Skin of body (tissue), 3 donors: ENCODE measurements around the gene ZNF689. TPM values are rescaled to one million over a fixed set of nuclear protein-coding genes. Genes with fewer than 3 reads are reported as not detected.

ENCODE experiments used
- DNase-seq: peaks from one replicate; lab custom pipeline; 2025; lab: John Stamatoyannopoulos, UW
- small RNA-seq: library from RNA; depleted of rRNA; stranded (forward); fragments of <200 nt; gene quantifications from one replicate; pipeline ENCODE3, GENCODE V24; 2014; ENCODE audit warnings: low replicate concordance
- total RNA-seq: library from RNA; depleted of rRNA; stranded (reverse); fragments of >200 nt; gene quantifications from one replicate; pipeline ENCODE4 v1.2.3, GENCODE V29; 2014

ZNF689 gene
- total RNA-seq, 1 donor from 2014 or later: 3.3 TPM

DNA sequence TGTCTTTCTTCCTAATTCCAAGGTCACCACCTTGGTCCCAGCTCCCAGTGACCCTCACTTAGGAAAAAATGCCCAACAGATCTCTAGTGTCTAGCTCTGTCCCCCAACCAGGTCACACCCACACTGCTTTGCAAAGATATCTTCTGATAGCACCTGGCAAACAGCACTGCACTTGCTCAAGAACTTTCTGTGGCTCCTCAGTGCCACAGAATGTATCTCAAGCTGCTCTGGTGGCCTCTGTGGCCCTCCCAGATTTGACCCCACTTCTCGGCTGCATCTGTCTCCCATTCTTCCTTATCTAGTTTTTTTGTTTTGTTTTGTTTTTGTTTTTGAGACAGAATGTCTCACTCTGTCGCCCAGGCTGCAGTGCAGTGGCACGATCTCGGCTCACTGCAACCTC, 43.7 kb downstream of the ZNF689 start:
- no peak for DNase-seq

DNA sequence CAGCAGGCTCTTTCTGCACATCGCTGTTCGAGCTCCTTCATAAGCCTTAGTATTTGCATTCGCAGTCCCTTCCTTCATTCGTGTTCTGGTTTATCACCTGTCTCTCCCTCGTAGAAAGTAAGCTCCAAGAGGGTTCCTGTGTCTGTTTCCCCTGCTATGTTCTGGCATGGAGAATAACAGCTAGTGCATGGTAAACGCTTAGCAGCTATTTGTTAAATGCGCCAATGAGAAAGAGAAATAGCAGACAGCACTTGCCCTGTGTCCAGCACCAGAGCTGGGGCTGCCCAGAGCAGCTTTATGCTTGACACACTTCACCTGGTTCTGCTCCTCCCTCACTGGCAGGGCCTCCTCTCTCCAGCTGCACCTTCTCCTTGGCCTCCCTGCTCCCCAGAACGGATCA, 44.2 kb downstream of the ZNF689 start:
- DNase-seq: no peak

GRCh38 chr16:30565526-30565925, 44.7 kb downstream of the ZNF689 start:
- DNase-seq: no peak

- no peak for DNase-seq
These were observed 48.2 kb downstream of the ZNF689 start for GRCh38 chr16:30562021-30562420.

- DNase-seq: no peak
These were observed 48.9 kb downstream of the ZNF689 start for GRCh38 chr16:30561089-30561816.

DNA sequence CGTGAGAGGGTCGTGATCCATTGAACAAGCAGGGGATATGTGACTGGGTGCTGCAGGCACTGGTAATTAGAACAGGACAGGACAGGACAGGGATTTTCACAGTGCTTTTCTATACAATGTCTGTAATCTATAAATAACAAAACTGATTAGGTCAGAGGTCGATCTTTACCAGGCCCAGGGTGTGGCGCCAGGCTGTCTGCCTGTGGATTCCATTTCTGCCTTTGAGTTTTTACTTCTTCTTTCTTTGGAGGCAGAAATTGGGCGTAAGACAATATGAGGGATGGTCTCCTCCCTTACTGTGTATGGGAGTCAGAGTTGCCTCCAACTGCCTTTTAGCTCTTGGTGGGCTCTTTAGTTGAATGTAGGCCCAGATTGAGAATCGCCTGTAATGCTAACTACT, 50.5 kb downstream of the ZNF689 start:
- no peak for DNase-seq

GRCh38 chr16:30558789-30559377, 51.3 kb downstream of the ZNF689 start:
- DNase-seq: no peak

- DNase-seq: peak; percentile 96
These were observed 52.0 kb downstream of the ZNF689 start, which contains the start of gene ZNF764 for GRCh38 chr16:30557957-30558788. Gene ZNF764, minus strand, starts transcription at chr16:30558374. Its CDS starts 192 bp downstream, at chr16:30558182.

- no peak for DNase-seq
These were observed 52.6 kb downstream of the ZNF689 start for GRCh38 chr16:30557707-30557956.

DNA sequence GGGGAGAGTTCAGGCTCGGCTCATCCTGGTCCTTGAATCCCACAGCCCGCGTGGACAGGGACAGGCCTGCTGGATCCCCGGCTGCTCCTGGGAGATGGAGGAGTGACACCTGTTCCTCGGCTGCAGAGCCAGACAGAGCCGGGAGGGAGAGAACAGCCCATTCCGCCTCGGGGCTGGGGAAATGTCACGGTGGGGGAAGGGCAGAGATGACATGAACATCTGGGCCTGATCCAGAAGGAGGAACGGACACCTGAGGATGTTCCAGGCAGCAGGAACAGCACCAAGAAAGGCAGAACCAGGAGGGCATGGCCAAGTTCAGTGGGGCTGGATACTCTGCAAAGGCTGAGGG, 54.1 kb downstream of the ZNF689 start:
- DNase-seq: no peak

GRCh38 chr16:30555315-30556124, 54.7 kb downstream of the ZNF689 start:
- no peak for DNase-seq

- no peak for DNase-seq
These were observed 55.5 kb downstream of the ZNF689 start for GRCh38 chr16:30554557-30555314.

- DNase-seq: no peak
These were observed 56.7 kb downstream of the ZNF689 start for GRCh38 chr16:30553393-30553899.

DNA sequence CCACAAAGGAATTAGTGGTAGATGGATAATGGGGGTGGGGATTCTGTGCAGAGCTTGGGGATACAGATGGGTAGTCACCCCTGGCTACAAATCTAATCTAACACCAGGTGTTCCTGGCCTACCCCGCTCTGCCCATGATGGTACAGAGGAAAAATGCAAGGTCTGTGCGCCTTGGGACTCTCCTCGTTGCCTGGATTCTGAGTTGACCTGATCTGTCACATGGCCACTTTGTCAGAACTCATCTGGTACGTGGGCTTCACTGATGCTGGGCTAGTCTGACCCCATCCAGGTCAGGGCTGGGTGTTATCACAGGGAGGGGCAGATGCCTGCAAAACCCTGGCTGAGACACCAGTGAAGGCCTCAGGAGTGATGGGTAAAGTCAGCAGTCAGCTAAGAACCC, 57.2 kb downstream of the ZNF689 start:
- no peak for DNase-seq

Small RNAs within 50 kb of the gene (small RNA-seq; reads per million reads assigned to genes)
- not detected for gene AC093249.1
- not detected for gene AC093249.4

Other genes with a start within 250 kb of the ZNF689 start
- 24.7 TPM for gene TBC1D10B, start 239.9 kb downstream of the ZNF689 start, total RNA-seq
- 921 TPM for gene MYL11, start 235.6 kb downstream of the ZNF689 start, total RNA-seq
- 0.69 TPM for gene SEPTIN1, start 227.8 kb downstream of the ZNF689 start, total RNA-seq
- gene ZNF48, start 215.0 kb downstream of the ZNF689 start, total RNA-seq: 3.8 TPM
- 4.7 TPM for gene ZNF771, start 202.8 kb downstream of the ZNF689 start, total RNA-seq
- gene DCTPP1, start 180.4 kb downstream of the ZNF689 start, total RNA-seq: 14.3 TPM
- gene SEPHS2, start 164.5 kb downstream of the ZNF689 start, total RNA-seq: 13.1 TPM
- gene ITGAL, start 137.6 kb downstream of the ZNF689 start, total RNA-seq: 6.1 TPM
- gene ZNF768, start 83.8 kb downstream of the ZNF689 start, total RNA-seq: 11.2 TPM
- 5.8 TPM for gene ZNF747, start 75.5 kb downstream of the ZNF689 start, total RNA-seq
- gene ZNF764, start 52.0 kb downstream of the ZNF689 start, total RNA-seq: 4.1 TPM
- 8.9 TPM for gene ZNF688, start 38.7 kb downstream of the ZNF689 start, total RNA-seq
- 9.8 TPM for gene ZNF785, start 24.7 kb downstream of the ZNF689 start, total RNA-seq
- 8.4 TPM for gene PRR14, start 40.6 kb upstream of the ZNF689 start, total RNA-seq
- 17.3 TPM for gene FBRS, start 48.0 kb upstream of the ZNF689 start, total RNA-seq
- gene SRCAP, start 88.8 kb upstream of the ZNF689 start, total RNA-seq: 17.1 TPM
- 13.6 TPM for gene PHKG2, start 138.0 kb upstream of the ZNF689 start, total RNA-seq
- gene CFAP119, start 151.7 kb upstream of the ZNF689 start, total RNA-seq: 0.79 TPM
- 48.4 TPM for gene RNF40, start 151.9 kb upstream of the ZNF689 start, total RNA-seq
- 5.2 TPM for gene ZNF629, start 176.8 kb upstream of the ZNF689 start, total RNA-seq